Endothelial cell of umbilical vein (primary cell): ENCODE results near the gene RACGAP1. TPM values are rescaled to one million over a fixed set of nuclear protein-coding genes. Genes with fewer than 3 reads are reported as not detected.

Experiments used
- BruUV-seq: library from RNA; stranded (reverse); fragments of 400-500 nt; replicated peaks from 2 replicates; lab custom pipeline; 2021; lab: Mats Ljungman, UMichigan
- CTCF ChIA-PET: fragments of 300-600, 350-600 bp; sonication (Branson Sonifier 250); formaldehyde crosslinking; loops from one replicate; lab custom pipeline; 2021; ENCODE audit warnings: antibody characterized with exemption, inconsistent platforms; lab: Charles Lee
- POLR2A ChIA-PET: fragments of 300-600, 350-600 bp; sonication (Branson Sonifier 250); formaldehyde crosslinking; loops from one replicate; lab custom pipeline; 2021; ENCODE audit warnings: antibody characterized with exemption, inconsistent platforms; lab: Charles Lee
- DNase-seq: peaks from one replicate; pipeline ENCODE4 v3.0.0-alpha.2; 2011; ENCODE audit warnings: low read depth, low spot score
- FAIRE-seq: peaks from 2 replicates; lab custom pipeline; 2011; peaks lifted over from hg19 to GRCh38; lab: Jason Lieb, UNC
- H2AFZ ChIP-seq: 2 replicates; pipeline ENCODE4 v1.6.0; 2012; ENCODE audit warnings: low read depth, low read length, control low read depth, inconsistent platforms
- H3K27ac ChIP-seq: 2 replicates; pipeline ENCODE4 v1.5.1; 2011; ENCODE audit warnings: low read depth, mild to moderate bottlenecking, control low read depth, low read length, moderate library complexity; ENCODE audit not compliant: insufficient read depth
- H3K27me3 ChIP-seq, 2 experiments: 2 replicates each; pipeline versions ENCODE4 v1.6.0 to v1.6.1; 2011; ENCODE audit warnings: low read length in 2 of 2, mixed read lengths in 1 of 2; ENCODE audit not compliant: control insufficient read depth in 2 of 2, insufficient read depth in 2 of 2
- H3K36me3 ChIP-seq, 2 experiments: 2 replicates in 1 of 2; 3 replicates in 1 of 2; pipeline ENCODE4 v1.5.1; 2011; ENCODE audit warnings: low read length in 2 of 2, mild to moderate bottlenecking in 1 of 2, moderate library complexity in 1 of 2; ENCODE audit not compliant: control insufficient read depth in 2 of 2, insufficient read depth in 2 of 2; ENCODE audit errors: extremely low read depth in 1 of 2
- H3K4me1 ChIP-seq: 3 replicates; pipeline ENCODE4 v1.5.1; 2011; ENCODE audit warnings: mild to moderate bottlenecking, low read length; ENCODE audit not compliant: control insufficient read depth, insufficient read depth; ENCODE audit errors: extremely low read depth
- H3K4me2 ChIP-seq: 2 replicates; pipeline ENCODE4 v1.6.1; 2011; ENCODE audit warnings: low read length, control low read depth, mixed read lengths; ENCODE audit not compliant: insufficient read depth
- H3K4me3 ChIP-seq, 3 experiments: fragments of 200-600 bp in 1 of 3; sonication (generic), shearing (Covaris generic) in 1 of 3; replicated peaks in 1 of 3; 2 replicates each; pipeline ENCODE4 v1.5.1; 2011 to 2016; ENCODE audit warnings: control low read depth in 3 of 3, low read length in 3 of 3, mild to moderate bottlenecking in 2 of 3, inconsistent platforms in 1 of 3, low read depth in 1 of 3, moderate library complexity in 1 of 3; ENCODE audit not compliant: insufficient read depth in 1 of 3
- H3K79me2 ChIP-seq: 2 replicates; pipeline ENCODE4 v1.6.0; 2012; ENCODE audit warnings: low read length, inconsistent platforms; ENCODE audit not compliant: control insufficient read depth, insufficient read depth
- H3K9ac ChIP-seq: replicated peaks from 2 replicates; pipeline ENCODE3; 2011; ENCODE audit warnings: low read length, control low read depth; ENCODE audit not compliant: insufficient read depth; ENCODE audit errors: extremely low read depth
- H3K9me1 ChIP-seq: replicated peaks from 3 replicates; pipeline ENCODE4 v1.6.0; 2011; ENCODE audit warnings: mild to moderate bottlenecking, low read length; ENCODE audit not compliant: control insufficient read depth, insufficient read depth; ENCODE audit errors: extremely low read depth
- H3K9me3 ChIP-seq: replicated peaks from 2 replicates; pipeline ENCODE4 v1.5.1; 2012; ENCODE audit warnings: low read length, inconsistent platforms; ENCODE audit not compliant: control insufficient read depth, insufficient read depth
- H4K20me1 ChIP-seq: replicated peaks from 2 replicates; pipeline ENCODE3; 2011; ENCODE audit warnings: mild to moderate bottlenecking, low read length; ENCODE audit not compliant: control insufficient read depth, insufficient read depth; ENCODE audit errors: extremely low read depth
- EZH2 ChIP-seq: IDR thresholded peaks from 2 replicates; pipeline ENCODE4 v1.6.1; 2012; ENCODE audit warnings: borderline replicate concordance, low read depth, mild to moderate bottlenecking, moderate library complexity, low read length, inconsistent platforms; ENCODE audit not compliant: severe bottlenecking
- FOS ChIP-seq: IDR thresholded peaks from 2 replicates; pipeline ENCODE4 v1.6.1; 2011; ENCODE audit warnings: mild to moderate bottlenecking, low read length, moderate library complexity, borderline replicate concordance; ENCODE audit not compliant: insufficient read depth
- GATA2 ChIP-seq: IDR thresholded peaks from 2 replicates; pipeline ENCODE4 v1.7.0; 2011; ENCODE audit warnings: low read depth, mild to moderate bottlenecking, moderate library complexity, mixed read lengths, low read length; ENCODE audit not compliant: insufficient read length, insufficient read depth
- JUN ChIP-seq: IDR thresholded peaks from 2 replicates; pipeline ENCODE4 v1.6.1; 2011; ENCODE audit warnings: borderline replicate concordance, low read depth; ENCODE audit not compliant: insufficient read length, insufficient read depth
- MYC ChIP-seq: IDR thresholded peaks from one replicate; pipeline ENCODE4 v1.6.1; 2011; ENCODE audit warnings: mild to moderate bottlenecking, low read depth, low read length
- POLR2A ChIP-seq: IDR thresholded peaks from 2 replicates; pipeline ENCODE4 v1.6.1; 2012; ENCODE audit warnings: low read depth, mild to moderate bottlenecking, control low read depth, low read length
- POLR2AphosphoS5 ChIP-seq: IDR thresholded peaks from 2 replicates; pipeline ENCODE4 v1.6.1; 2012; ENCODE audit warnings: low read depth, mild to moderate bottlenecking, control low read depth, low read length, moderate library complexity; ENCODE audit not compliant: insufficient read depth
- dilution Hi-C: fragments of 300-500 bp; cut with MboI; formaldehyde crosslinking; loops from one replicate; pipeline ENCODE4 v1.15.0; 2019; ENCODE audit warnings: low sequenced_read_pairs; ENCODE audit not compliant: extremely low pct_ligation_motif_present
- intact Hi-C: fragments of 100-400 bp; cut with micrococcal nuclease; formaldehyde crosslinking; loops from one replicate; pipeline ENCODE4 v1.10.0; 2022
- polyA plus RNA-seq, 4 experiments: library from polyadenylated mRNA; depleted of rRNA in 3 of 4; stranded (reverse) in 3 of 4; unstranded in 1 of 4; fragments of >200 nt; gene quantifications; 2 replicates each; pipeline versions ENCODE4 v1.2.1 to v1.2.3, GENCODE V29; 2011 to 2012; ENCODE audit warnings: missing spikeins in 1 of 4
- total RNA-seq: library from RNA; stranded (reverse); gene quantifications from 2 replicates; pipeline ENCODE4 v1.2.3, GENCODE V29; 2021
- TF ChIP-seq, protein P1 (sequence below): IDR thresholded peaks from 2 replicates; pipeline ENCODE4 v1.6.1; 2011; ENCODE audit not compliant: insufficient read depth, insufficient read length
- TF ChIP-seq, protein P2 (sequence below), 2 donors: IDR thresholded peaks; 1 replicate in 1 of 2; 2 replicates in 1 of 2; pipeline ENCODE4 v1.5.1; 2011; ENCODE audit warnings: low read length in 2 of 2, mild to moderate bottlenecking in 2 of 2, moderate library complexity in 2 of 2, control low read depth in 1 of 2, inconsistent platforms in 1 of 2, low read depth in 1 of 2; ENCODE audit not compliant: insufficient read depth in 1 of 2; ENCODE audit errors: extremely low read depth in 1 of 2

The RACGAP1 gene
- total and polyA plus RNA-seq, 2 donors (not counting 3 experiments of a cell fraction or from before 2014, with no cell fraction given): 16.5 to 56.3 TPM

DNA sequence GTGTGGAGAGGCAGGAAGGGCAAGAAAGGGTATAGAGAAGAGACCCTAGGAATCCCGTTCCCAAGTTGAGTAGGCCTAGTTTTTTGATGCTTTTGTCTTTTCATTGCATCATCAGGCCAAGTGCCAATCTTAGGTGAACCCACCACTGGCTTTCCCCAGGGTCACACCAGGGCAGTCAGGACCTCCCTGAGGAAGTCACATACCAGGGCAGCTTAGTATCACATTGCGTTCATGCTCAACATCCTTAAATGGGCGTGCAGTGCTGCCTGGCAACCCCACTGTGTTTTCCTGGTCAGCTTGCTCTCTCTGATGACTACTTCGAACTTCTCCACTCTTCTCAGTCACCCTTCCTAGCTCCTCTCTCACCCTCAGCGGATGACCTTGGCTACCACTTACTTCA lies 41.1 kb upstream of the RACGAP1 start:
- H3K4me1 ChIP-seq: peaks cover 4% of the 10 kb centered on the region
- H3K9me3 ChIP-seq: no peaks in the 10 kb centered on the region
- H3K27me3 ChIP-seq: peaks cover 25 to 27% of the 10 kb centered on the region in 2 experiments
- no peak for FAIRE-seq
- H3K4me3 ChIP-seq: no peak overlapping the region
- H3K36me3 ChIP-seq: no peaks in the 10 kb centered on the region
- no peaks in the 10 kb centered on the region for H3K9me1 ChIP-seq
- H3K9ac ChIP-seq: no peak overlapping the region
- intact Hi-C loops: no loop called here
- H2AFZ ChIP-seq: no peak overlapping the region
- CTCF ChIA-PET: interaction anchor here (0.9 to 12.1 kb wide), 6 partner anchors 11 to 110 kb away, joined by 3 to 317 read pairs (median 10); partner anchors contain the start of gene AQP6
- no peaks in the 10 kb centered on the region for H3K79me2 ChIP-seq
- POLR2A ChIA-PET: no interaction called here
- H3K27ac ChIP-seq: no peak overlapping the region
- TF ChIP-seq JUN: no peak
- TF ChIP-seq, protein P1, sequence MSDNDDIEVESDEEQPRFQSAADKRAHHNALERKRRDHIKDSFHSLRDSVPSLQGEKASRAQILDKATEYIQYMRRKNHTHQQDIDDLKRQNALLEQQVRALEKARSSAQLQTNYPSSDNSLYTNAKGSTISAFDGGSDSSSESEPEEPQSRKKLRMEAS: no peak
- TF ChIP-seq, protein P2, sequence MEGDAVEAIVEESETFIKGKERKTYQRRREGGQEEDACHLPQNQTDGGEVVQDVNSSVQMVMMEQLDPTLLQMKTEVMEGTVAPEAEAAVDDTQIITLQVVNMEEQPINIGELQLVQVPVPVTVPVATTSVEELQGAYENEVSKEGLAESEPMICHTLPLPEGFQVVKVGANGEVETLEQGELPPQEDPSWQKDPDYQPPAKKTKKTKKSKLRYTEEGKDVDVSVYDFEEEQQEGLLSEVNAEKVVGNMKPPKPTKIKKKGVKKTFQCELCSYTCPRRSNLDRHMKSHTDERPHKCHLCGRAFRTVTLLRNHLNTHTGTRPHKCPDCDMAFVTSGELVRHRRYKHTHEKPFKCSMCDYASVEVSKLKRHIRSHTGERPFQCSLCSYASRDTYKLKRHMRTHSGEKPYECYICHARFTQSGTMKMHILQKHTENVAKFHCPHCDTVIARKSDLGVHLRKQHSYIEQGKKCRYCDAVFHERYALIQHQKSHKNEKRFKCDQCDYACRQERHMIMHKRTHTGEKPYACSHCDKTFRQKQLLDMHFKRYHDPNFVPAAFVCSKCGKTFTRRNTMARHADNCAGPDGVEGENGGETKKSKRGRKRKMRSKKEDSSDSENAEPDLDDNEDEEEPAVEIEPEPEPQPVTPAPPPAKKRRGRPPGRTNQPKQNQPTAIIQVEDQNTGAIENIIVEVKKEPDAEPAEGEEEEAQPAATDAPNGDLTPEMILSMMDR (IDR thresholded peaks at IDR 0.05; ENCODE audit: extremely low read depth in 1 of 2, insufficient read depth in 1 of 2, low read depth in 1 of 2, low read length in 2 of 2): no peak
- TF ChIP-seq POLR2AphosphoS5: no peak
- no peak for TF ChIP-seq EZH2
- TF ChIP-seq GATA2: no peak
- no peak for TF ChIP-seq FOS
- TF ChIP-seq MYC: no peak
- TF ChIP-seq POLR2A: no peak
- H4K20me1 ChIP-seq: no peaks in the 10 kb centered on the region
- no peak overlapping the region for H3K4me2 ChIP-seq
- BruUV-seq: no TSS peak
- DNase-seq: no peak
- dilution Hi-C loops: loop anchor here (25.0 kb wide), 1 partner anchor 104 kb away; the partner anchor contains the start of genes AQP2, AQP5 and AQP6
